GM19035 (cell line): Measurements from ENCODE around the gene MYH14.
"Not testable (repeated sequence)": the region's sequence is repeated elsewhere in the genome, so short reads cannot be mapped to it uniquely, and the experiment has no call there.

Experiments
- ATAC-seq: cut with Tn5 transposase; IDR thresholded peaks from one replicate; pipeline ENCODE4 v1.9.1; 2021; ENCODE audit not compliant: unreplicated experiment

MYH14 gene

GRCh38 chr19:50330365-50331078 lies 127.1 kb downstream of the MYH14 start:
- ATAC-seq: peak; percentile 30

GRCh38 chr19:50331221-50331993 lies 128.0 kb downstream of the MYH14 start:
- ATAC-seq: no peak

GRCh38 chr19:50331994-50332243 lies 128.5 kb downstream of the MYH14 start:
- ATAC-seq: no peak

GRCh38 chr19:50332244-50333038 lies 129.0 kb downstream of the MYH14 start:
- ATAC-seq: no peak

- peak; percentile 48 for ATAC-seq
Measured at GRCh38 chr19:50333235-50333736, 129.9 kb downstream of the MYH14 start.

- peak; percentile 23 for ATAC-seq
Measured at GRCh38 chr19:50333737-50334617, 130.6 kb downstream of the MYH14 start.

GRCh38 chr19:50334741-50335421 lies 131.5 kb downstream of the MYH14 start:
- ATAC-seq: no peak

- ATAC-seq: not testable (repeated sequence)
Measured at GRCh38 chr19:50337031-50337430, 133.6 kb downstream of the MYH14 start.

- no peak for ATAC-seq
Measured at GRCh38 chr19:50340331-50340730, 136.9 kb downstream of the MYH14 start.

- peak; percentile 75 for ATAC-seq
Measured at GRCh38 chr19:50341091-50341564, 137.7 kb downstream of the MYH14 start.

GRCh38 chr19:50344661-50345318 lies 141.4 kb downstream of the MYH14 start:
- no peak for ATAC-seq

GRCh38 chr19:50347089-50347581 lies 143.7 kb downstream of the MYH14 start:
- ATAC-seq: not testable (repeated sequence)

GRCh38 chr19:50349277-50350057 lies 146.0 kb downstream of the MYH14 start:
- ATAC-seq: no peak

GRCh38 chr19:50352242-50352641 lies 148.8 kb downstream of the MYH14 start:
- no peak for ATAC-seq

GRCh38 chr19:50353487-50353880 lies 150.1 kb downstream of the MYH14 start:
- ATAC-seq: not testable (repeated sequence)

GRCh38 chr19:50356691-50357177 lies 153.3 kb downstream of the MYH14 start:
- ATAC-seq: no peak

GRCh38 chr19:50357178-50358100 lies 154.0 kb downstream of the MYH14 start:
- ATAC-seq: peak; percentile 57
